Endodermal cell (in vitro differentiated cells): Measurements from ENCODE around the gene COMP. TPM values are rescaled to one million over a fixed set of nuclear protein-coding genes. Genes with fewer than 3 reads are reported as not detected.

Experiments used
- DNase-seq: peaks from one replicate; pipeline ENCODE4 v3.0.0-alpha.2; 2017
- H3K27ac ChIP-seq: 2 replicates; pipeline ENCODE4 v1.5.1; 2013; ENCODE audit warnings: mild to moderate bottlenecking, low read depth, low read length, moderate library complexity
- H3K27me3 ChIP-seq: 2 replicates; pipeline ENCODE4 v1.6.1; 2013; ENCODE audit warnings: mild to moderate bottlenecking, low read length, moderate library complexity; ENCODE audit not compliant: insufficient read depth, control insufficient read depth, poor library complexity, severe bottlenecking
- H3K36me3 ChIP-seq: 2 replicates; pipeline ENCODE4 v1.7.0; 2013; ENCODE audit warnings: mild to moderate bottlenecking, low read length, moderate library complexity; ENCODE audit not compliant: control insufficient read depth, insufficient read depth
- H3K4me1 ChIP-seq: one replicate; pipeline ENCODE4 v1.7.0; 2013; ENCODE audit warnings: low read length; ENCODE audit not compliant: control insufficient read depth, insufficient read depth
- H3K4me3 ChIP-seq: 2 replicates; pipeline ENCODE4 v1.5.1; 2013; ENCODE audit warnings: mild to moderate bottlenecking, low read length, moderate library complexity
- H3K9ac ChIP-seq: 2 replicates; pipeline ENCODE4 v1.6.1; 2013; ENCODE audit warnings: mild to moderate bottlenecking, low read length, moderate library complexity; ENCODE audit not compliant: poor library complexity, severe bottlenecking; ENCODE audit errors: extremely low read depth
- H3K9me3 ChIP-seq: 2 replicates; pipeline ENCODE4 v1.6.1; 2013; ENCODE audit warnings: mild to moderate bottlenecking, low read length, moderate library complexity; ENCODE audit not compliant: control insufficient read depth
- H3K27ac Mint-ChIP-seq: 2 replicates; pipeline ENCODE4 v1.8.0; 2020; ENCODE audit warnings: mixed read lengths
- H3K27me3 Mint-ChIP-seq: 2 replicates; pipeline ENCODE4 v1.8.0; 2021; ENCODE audit warnings: mild to moderate bottlenecking, mixed read lengths; ENCODE audit not compliant: insufficient read depth
- H3K36me3 Mint-ChIP-seq: 2 replicates; pipeline ENCODE4 v1.8.0; 2020; ENCODE audit warnings: low read depth, mixed read lengths
- H3K4me1 Mint-ChIP-seq: 2 replicates; pipeline ENCODE4 v1.8.0; 2020; ENCODE audit warnings: mixed read lengths
- H3K4me3 Mint-ChIP-seq: 2 replicates; pipeline ENCODE4 v1.8.0; 2020; ENCODE audit warnings: mild to moderate bottlenecking, moderate library complexity, mixed read lengths
- H3K9me3 Mint-ChIP-seq: 2 replicates; pipeline ENCODE4 v1.8.0; 2020; ENCODE audit warnings: mild to moderate bottlenecking, mixed read lengths
- WGBS, 2 experiments: methylation state at CpG; one replicate each; pipeline versions ENCODE4 v1.1.5 to v1.1.7; 2013; ENCODE audit warnings: missing lambda C conversion rate in 2 of 2, mixed read lengths in 1 of 2; ENCODE audit not compliant: insufficient coverage in 1 of 2, insufficient read length in 1 of 2; 5-methylcytosine and 5-hydroxymethylcytosine counted together
- total RNA-seq, 2 donors: library from RNA; stranded (reverse); fragmentation: NEBNext Ultra II Directional in 1 of 2; extraction: Animal tissue kit (Norgen Biotek cat#: 25700) in 1 of 2; gene quantifications; 2 replicates in 1 of 2; 3 replicates in 1 of 2; pipeline ENCODE4 v1.2.1, GENCODE V29; 2021
- TF ChIP-seq, protein P1 (sequence below): fragments of 200-600 bp; sonication (generic); conservative IDR thresholded peaks from 2 replicates; pipeline ENCODE4 v1.5.0; 2021; ENCODE audit warnings: antibody characterized with exemption, mild to moderate bottlenecking

The COMP gene
- total RNA-seq, 2 donors from 2014 or later, result not detected

GRCh38 chr19:18839465-18840287 lies 48.6 kb upstream of the COMP start:
- Mint-ChIP-seq H3K9me3 (no peaks in the 10 kb centered on the region), H3K27ac (peak overlapping the region; percentile 89), H3K4me1 (peaks cover 26% of the 10 kb centered on the region), H3K27me3 (no peaks in the 10 kb centered on the region), H3K36me3 (peaks cover 39% of the 10 kb centered on the region), H3K4me3 (no peak overlapping the region)
- Histone ChIP-seq H3K9me3 (no peaks in the 10 kb centered on the region), H3K36me3 (peaks cover 38% of the 10 kb centered on the region), H3K27me3 (no peaks in the 10 kb centered on the region), H3K4me3 (no peak overlapping the region), H3K27ac (no peak overlapping the region), H3K9ac (no peak overlapping the region), H3K4me1 (peaks cover 3% of the 10 kb centered on the region)
- peak; percentile 59 for DNase-seq
- TF ChIP-seq, protein P1, sequence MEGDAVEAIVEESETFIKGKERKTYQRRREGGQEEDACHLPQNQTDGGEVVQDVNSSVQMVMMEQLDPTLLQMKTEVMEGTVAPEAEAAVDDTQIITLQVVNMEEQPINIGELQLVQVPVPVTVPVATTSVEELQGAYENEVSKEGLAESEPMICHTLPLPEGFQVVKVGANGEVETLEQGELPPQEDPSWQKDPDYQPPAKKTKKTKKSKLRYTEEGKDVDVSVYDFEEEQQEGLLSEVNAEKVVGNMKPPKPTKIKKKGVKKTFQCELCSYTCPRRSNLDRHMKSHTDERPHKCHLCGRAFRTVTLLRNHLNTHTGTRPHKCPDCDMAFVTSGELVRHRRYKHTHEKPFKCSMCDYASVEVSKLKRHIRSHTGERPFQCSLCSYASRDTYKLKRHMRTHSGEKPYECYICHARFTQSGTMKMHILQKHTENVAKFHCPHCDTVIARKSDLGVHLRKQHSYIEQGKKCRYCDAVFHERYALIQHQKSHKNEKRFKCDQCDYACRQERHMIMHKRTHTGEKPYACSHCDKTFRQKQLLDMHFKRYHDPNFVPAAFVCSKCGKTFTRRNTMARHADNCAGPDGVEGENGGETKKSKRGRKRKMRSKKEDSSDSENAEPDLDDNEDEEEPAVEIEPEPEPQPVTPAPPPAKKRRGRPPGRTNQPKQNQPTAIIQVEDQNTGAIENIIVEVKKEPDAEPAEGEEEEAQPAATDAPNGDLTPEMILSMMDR, result peak; percentile 41
- WGBS, 2 experiments, result 85% methylated on average over 8 to 15 of the region's 15 CpGs

- Histone ChIP-seq H3K36me3 (peaks cover 41% of the 10 kb centered on the region), H3K9me3 (no peaks in the 10 kb centered on the region), H3K4me1 (peaks cover under 1% of the 10 kb centered on the region), H3K27ac (no peak overlapping the region), H3K27me3 (peaks cover 4% of the 10 kb centered on the region), H3K4me3 (peak overlapping the region; percentile 85), H3K9ac (no peak overlapping the region)
- Mint-ChIP-seq H3K9me3 (no peaks in the 10 kb centered on the region), H3K36me3 (peaks cover 47% of the 10 kb centered on the region), H3K27me3 (peaks cover 1% of the 10 kb centered on the region), H3K27ac (no peak overlapping the region), H3K4me3 (peak overlapping the region; percentile 89), H3K4me1 (peaks cover 30% of the 10 kb centered on the region)
- TF ChIP-seq, protein P1, result no peak
- 84 to 90% methylated on average over 3 to 4 of the region's 4 CpGs for WGBS, 2 experiments
- DNase-seq, result no peak
Measured at GRCh38 chr19:18834644-18834984, 43.5 kb upstream of the COMP start.

DNA sequence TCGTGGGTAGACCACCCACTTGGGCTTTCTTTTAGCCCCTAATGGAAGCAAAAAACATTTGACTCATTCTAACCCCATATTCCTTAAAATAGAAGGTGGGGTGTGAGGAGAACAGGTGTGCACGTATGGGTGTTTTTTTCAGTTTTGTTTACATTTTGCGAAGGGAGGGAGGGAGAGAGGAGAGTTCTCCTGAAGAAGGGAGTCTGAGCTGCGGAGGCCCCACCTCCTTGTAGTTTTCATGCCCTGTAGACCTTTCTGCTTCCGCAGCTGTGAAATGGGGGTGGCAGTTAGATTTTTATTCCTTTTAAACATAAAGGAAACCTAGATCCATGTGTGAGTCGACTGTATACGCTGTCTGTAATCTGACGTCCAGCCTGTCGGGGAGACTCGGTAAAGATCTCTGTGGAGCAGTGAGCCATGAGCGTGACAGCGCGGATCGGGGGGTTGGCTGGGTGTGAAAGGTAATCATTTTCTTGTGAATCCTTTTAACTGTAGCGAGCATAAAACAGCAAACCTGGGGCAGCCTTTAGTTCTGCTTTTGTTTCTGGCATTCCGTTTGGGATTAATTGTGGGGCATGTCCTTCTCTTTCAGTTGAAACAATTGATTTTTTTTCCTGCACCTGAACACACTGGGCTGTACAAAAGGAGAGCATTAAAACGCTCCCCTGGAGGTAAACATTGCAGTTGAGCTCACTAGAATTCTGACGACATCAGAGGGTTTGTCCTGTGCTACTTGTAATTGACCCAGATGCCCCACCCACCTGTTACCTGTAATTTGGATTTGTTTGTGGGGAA lies 42.9 kb upstream of the COMP start:
- Mint-ChIP-seq H3K27ac (peak overlapping the region; percentile 38), H3K27me3 (peaks cover 1% of the 10 kb centered on the region), H3K36me3 (peaks cover 43% of the 10 kb centered on the region), H3K9me3 (no peaks in the 10 kb centered on the region), H3K4me3 (peak overlapping the region; percentile 89), H3K4me1 (peaks cover 25% of the 10 kb centered on the region)
- no peak for DNase-seq
- H3K4me1 ChIP-seq, result no peaks in the 10 kb centered on the region
- peaks cover 4% of the 10 kb centered on the region for H3K27me3 ChIP-seq
- H3K9me3 ChIP-seq, result no peaks in the 10 kb centered on the region
- peak overlapping the region; percentile 38 for H3K9ac ChIP-seq
- no peak overlapping the region for H3K27ac ChIP-seq
- peaks cover 41% of the 10 kb centered on the region for H3K36me3 ChIP-seq
- TF ChIP-seq, protein P1, result no peak
- WGBS, 2 experiments, result 57 to 70% methylated on average over 13 to 18 of the region's 18 CpGs
- peak overlapping the region; percentile 85 for H3K4me3 ChIP-seq
